OCI-LY3 (cell line): Measurements from ENCODE around the gene CAMKMT.

Experiments used
- H2AFZ ChIP-seq: fragments of 200-600, 300-600 bp; shearing (Covaris generic); 2 replicates; pipeline ENCODE4 v1.6.0; 2014; ENCODE audit warnings: antibody characterized with exemption, low read depth, low read length
- H3K27ac ChIP-seq: fragments of 200-600, 300-600 bp; sonication (generic); 2 replicates; pipeline ENCODE4 v1.5.1; 2014; ENCODE audit warnings: mild to moderate bottlenecking, low read length, moderate library complexity, mixed read lengths
- H3K27me3 ChIP-seq: fragments of 200-600, 300-600 bp; sonication (generic); 2 replicates; pipeline ENCODE4 v1.6.1; 2014; ENCODE audit warnings: low read depth, low read length, mixed read lengths
- H3K36me3 ChIP-seq: fragments of 200-600, 300-600 bp; sonication (generic); replicated peaks from 2 replicates; pipeline ENCODE3; 2014; ENCODE audit warnings: low read depth, low read length, mixed read lengths
- H3K4me1 ChIP-seq: fragments of 300-600, 200-600 bp; sonication (generic); 2 replicates; pipeline ENCODE4 v1.6.1; 2014; ENCODE audit warnings: low read length, mixed read lengths
- H3K4me2 ChIP-seq: fragments of 200-600, 300-600 bp; sonication (generic); 2 replicates; pipeline ENCODE4 v1.6.1; 2014; ENCODE audit warnings: low read length, mixed read lengths
- H3K4me3 ChIP-seq: fragments of 300-600, 200-600 bp; sonication (generic); 2 replicates; pipeline ENCODE4 v1.5.1; 2014; ENCODE audit warnings: antibody characterized with exemption, mild to moderate bottlenecking, low read length, moderate library complexity
- H3K79me2 ChIP-seq: fragments of 300-600, 200-600 bp; shearing (Covaris generic); 2 replicates; pipeline ENCODE4 v1.6.1; 2014; ENCODE audit warnings: mild to moderate bottlenecking, low read length, mixed read lengths
- H3K9ac ChIP-seq: fragments of 300-600, 200-600 bp; shearing (Covaris generic); 2 replicates; pipeline ENCODE4 v1.6.0; 2014; ENCODE audit warnings: mild to moderate bottlenecking, low read length, moderate library complexity
- H3K9me3 ChIP-seq: fragments of 200-600, 300-600 bp; shearing (Covaris generic); 2 replicates; pipeline ENCODE4 v1.6.1; 2014; ENCODE audit warnings: low read length, mixed read lengths; ENCODE audit not compliant: insufficient read depth
- H4K20me1 ChIP-seq: fragments of 200-600, 300-600 bp; sonication (generic); 2 replicates; pipeline ENCODE4 v1.6.1; 2016; ENCODE audit warnings: low read length, mixed read lengths; ENCODE audit not compliant: insufficient read depth
- CTCF ChIP-seq: fragments of 200-600, 300-600 bp; sonication (generic); IDR thresholded peaks from 2 replicates; pipeline ENCODE4 v1.5.1; 2014; ENCODE audit warnings: antibody characterized with exemption, low read length, low read depth
- EZH2phosphoT487 ChIP-seq: fragments of 200-600 bp; shearing (Covaris generic); IDR thresholded peaks from 2 replicates; pipeline ENCODE4 v1.6.1; 2018; ENCODE audit warnings: antibody characterized with exemption, mixed run types, low read depth

Gene CAMKMT

GRCh38 chr2:44674473-44675284 is 312.9 kb downstream of the CAMKMT start:
- H3K4me2 ChIP-seq, result no peak overlapping the region
- H3K27me3 ChIP-seq, result no peaks in the 10 kb centered on the region
- H3K36me3 ChIP-seq, result no peaks in the 10 kb centered on the region
- no peak overlapping the region for H3K4me3 ChIP-seq
- no peaks in the 10 kb centered on the region for H4K20me1 ChIP-seq
- H3K4me1 ChIP-seq, result no peaks in the 10 kb centered on the region
- no peaks in the 10 kb centered on the region for H3K79me2 ChIP-seq
- H2AFZ ChIP-seq, result no peak overlapping the region
- no peak overlapping the region for H3K27ac ChIP-seq
- H3K9me3 ChIP-seq, result no peaks in the 10 kb centered on the region
- no peak for TF ChIP-seq EZH2phosphoT487
- TF ChIP-seq CTCF, result no peak
- no peak overlapping the region for H3K9ac ChIP-seq

GRCh38 chr2:44676379-44676778 is 314.6 kb downstream of the CAMKMT start:
- Histone ChIP-seq H3K4me3 (no peak overlapping the region), H2AFZ (no peak overlapping the region), H3K27me3 (no peaks in the 10 kb centered on the region), H3K36me3 (no peaks in the 10 kb centered on the region), H3K4me1 (no peaks in the 10 kb centered on the region), H3K27ac (no peak overlapping the region), H4K20me1 (no peaks in the 10 kb centered on the region), H3K4me2 (no peak overlapping the region), H3K9me3 (no peaks in the 10 kb centered on the region), H3K9ac (no peak overlapping the region), H3K79me2 (no peaks in the 10 kb centered on the region)
- no peak for TF ChIP-seq EZH2phosphoT487
- TF ChIP-seq CTCF, result no peak

- TF ChIP-seq CTCF (no peak), EZH2phosphoT487 (no peak)
- Histone ChIP-seq H3K27ac (no peak overlapping the region), H3K27me3 (no peaks in the 10 kb centered on the region), H3K9me3 (no peaks in the 10 kb centered on the region), H3K9ac (no peak overlapping the region), H3K4me2 (no peak overlapping the region), H4K20me1 (no peaks in the 10 kb centered on the region), H3K79me2 (no peaks in the 10 kb centered on the region), H3K4me3 (no peak overlapping the region), H3K4me1 (no peaks in the 10 kb centered on the region), H3K36me3 (no peaks in the 10 kb centered on the region), H2AFZ (no peak overlapping the region)
Measured at GRCh38 chr2:44679584-44679983, 317.8 kb downstream of the CAMKMT start.

GRCh38 chr2:44679990-44680389 is 318.2 kb downstream of the CAMKMT start:
- no peak overlapping the region for H3K4me2 ChIP-seq
- no peaks in the 10 kb centered on the region for H3K27me3 ChIP-seq
- H3K4me3 ChIP-seq, result no peak overlapping the region
- TF ChIP-seq EZH2phosphoT487, result no peak
- TF ChIP-seq CTCF, result no peak
- no peak overlapping the region for H3K27ac ChIP-seq
- H3K9me3 ChIP-seq, result no peaks in the 10 kb centered on the region
- H4K20me1 ChIP-seq, result no peaks in the 10 kb centered on the region
- H3K9ac ChIP-seq, result no peak overlapping the region
- no peaks in the 10 kb centered on the region for H3K36me3 ChIP-seq
- H3K4me1 ChIP-seq, result no peaks in the 10 kb centered on the region
- H2AFZ ChIP-seq, result no peak overlapping the region
- H3K79me2 ChIP-seq, result no peaks in the 10 kb centered on the region
